GM12878 (cell line): ENCODE data around the gene BAZ2A. TPM values are rescaled to one million over a fixed set of nuclear protein-coding genes. Genes with fewer than 3 reads are reported as not detected.

Experiments used
- ATAC-seq: fragments of 200-7000 bp; cut with Tn5 transposase; 3 replicates; pipeline ENCODE4 v1.9.1; 2020; ENCODE audit warnings: mild to moderate bottlenecking, moderate library complexity
- BruUV-seq: library from RNA; stranded (reverse); fragments of 400-500 nt; replicated peaks from 2 replicates; lab custom pipeline; 2021; lab: Mats Ljungman, UMichigan
- CTCF ChIA-PET: fragments of 300-600 bp; sonication (Branson Sonifier 250); formaldehyde crosslinking; extraction: SDS; loops from one replicate; lab custom pipeline; 2021; ENCODE audit warnings: inconsistent platforms; lab: Yijun Ruan, JAX
- POLR2A ChIA-PET: fragments of 350-600 bp; formaldehyde crosslinking; extraction: SDS; loops from one replicate; lab custom pipeline; 2021; ENCODE audit warnings: inconsistent platforms; lab: Charles Lee
- RAD21 ChIA-PET: fragments of 300-600 bp; sonication (Branson Sonifier 250); formaldehyde crosslinking; loops from one replicate; lab custom pipeline; 2023; ENCODE audit warnings: antibody characterized with exemption; ENCODE audit not compliant: unreplicated experiment; lab: Charles Lee
- SMC1A ChIA-PET: fragments of 300-600 bp; sonication (Branson Sonifier 250); formaldehyde crosslinking; loops from one replicate; lab custom pipeline; 2023; ENCODE audit not compliant: unreplicated experiment, uncharacterized antibody; lab: Charles Lee
- DNase-seq: peaks from one replicate; pipeline ENCODE4 v3.0.0-alpha.2; 2011; ENCODE audit warnings: low read depth, low spot score
- FAIRE-seq: peaks from 3 replicates; lab custom pipeline; 2011; peaks lifted over from hg19 to GRCh38; lab: Jason Lieb, UNC
- H2AFZ ChIP-seq: 2 replicates; pipeline ENCODE4 v1.6.0; 2011; ENCODE audit warnings: low read depth, low read length, control low read depth; ENCODE audit not compliant: control insufficient read depth
- H3K27ac ChIP-seq: 2 replicates; pipeline ENCODE4 v1.5.1; 2011; ENCODE audit warnings: control low read depth; ENCODE audit not compliant: control insufficient read depth, insufficient read depth
- H3K27me3 ChIP-seq, 2 experiments: replicated peaks in 1 of 2; 2 replicates each; pipeline versions ENCODE4 v1.6.0 to v1.6.1; 2011; ENCODE audit warnings: low read length in 1 of 2; ENCODE audit not compliant: control insufficient read depth in 2 of 2, insufficient read depth in 2 of 2
- H3K36me3 ChIP-seq, 2 experiments: 2 replicates each; pipeline ENCODE4 v1.5.1; 2011; ENCODE audit warnings: low read length in 1 of 2; ENCODE audit not compliant: control insufficient read depth in 2 of 2, insufficient read depth in 2 of 2
- H3K4me1 ChIP-seq: 2 replicates; pipeline ENCODE4 v1.6.1; 2011; ENCODE audit warnings: mild to moderate bottlenecking, low read length, moderate library complexity, mixed read lengths; ENCODE audit not compliant: control insufficient read depth, insufficient read depth
- H3K4me2 ChIP-seq: 2 replicates; pipeline ENCODE4 v1.6.0; 2011; ENCODE audit warnings: control low read depth; ENCODE audit not compliant: control insufficient read depth, insufficient read depth
- H3K4me3 ChIP-seq: fragments of 200-600 bp; sonication (generic); 2 replicates; pipeline ENCODE4 v1.5.1; 2016
- H3K79me2 ChIP-seq: 2 replicates; pipeline ENCODE4 v1.6.0; 2011; ENCODE audit warnings: low read length; ENCODE audit not compliant: control insufficient read depth, insufficient read depth
- H3K9ac ChIP-seq: 2 replicates; pipeline ENCODE4 v1.8.0; 2011; ENCODE audit warnings: low read length, control low read depth, mixed read lengths; ENCODE audit not compliant: control insufficient read depth, insufficient read depth
- H3K9me3 ChIP-seq: replicated peaks from 3 replicates; pipeline ENCODE4 v1.5.1; 2011; ENCODE audit warnings: mild to moderate bottlenecking, low read length; ENCODE audit not compliant: control insufficient read depth, insufficient read depth
- H4K20me1 ChIP-seq: 2 replicates; pipeline ENCODE4 v1.6.0; 2011; ENCODE audit not compliant: control insufficient read depth, insufficient read depth
- CREB1 ChIP-seq: IDR thresholded peaks from 2 replicates; pipeline ENCODE4 v1.6.1; 2012; ENCODE audit warnings: low read depth, mild to moderate bottlenecking, inconsistent platforms
- EED ChIP-seq: sonication (generic); IDR thresholded peaks from 2 replicates; pipeline ENCODE4 v1.6.1; 2016; ENCODE audit warnings: antibody characterized with exemption, low read depth
- ESRRA ChIP-seq: IDR thresholded peaks from 2 replicates; pipeline ENCODE4 v1.6.1; 2012; ENCODE audit warnings: mild to moderate bottlenecking, low read length, improper control_type of control experiment
- GATAD2B ChIP-seq: fragments of 450-650 bp; conservative IDR thresholded peaks from 2 replicates; pipeline ENCODE4 v1.6.1; 2017; ENCODE audit warnings: low read depth, mild to moderate bottlenecking, moderate library complexity
- POLR2A ChIP-seq: IDR thresholded peaks from 2 replicates; pipeline ENCODE4 v1.6.1; 2011; ENCODE audit warnings: low read depth, mild to moderate bottlenecking, low read length
- SREBF2 ChIP-seq: IDR thresholded peaks from 2 replicates; pipeline ENCODE4 v1.6.1; 2012; ENCODE audit warnings: mild to moderate bottlenecking, low read length
- TCF7 ChIP-seq: IDR thresholded peaks from 2 replicates; pipeline ENCODE4 v1.6.1; 2014; ENCODE audit warnings: antibody characterized with exemption, borderline replicate concordance
- ZNF217 ChIP-seq: fragments of 450-650 bp; IDR thresholded peaks from 2 replicates; pipeline ENCODE4 v1.6.1; 2017; ENCODE audit warnings: antibody characterized with exemption, mild to moderate bottlenecking
- WGBS: methylation state at CpG from one replicate; pipeline ENCODE4 v1.1.6; 2016; ENCODE audit warnings: low lambda C conversion rate; ENCODE audit not compliant: insufficient replicate concordance, insufficient coverage; ENCODE audit errors: missing lambda C conversion rate; 5-methylcytosine and 5-hydroxymethylcytosine counted together
- in situ Hi-C: fragments of 300-500 bp; cut with MboI; formaldehyde crosslinking; loops from 9 replicates; pipeline ENCODE4 v1.14.3; 2018; ENCODE audit warnings: mixed read lengths
- intact Hi-C: fragments of 100-400 bp; cut with micrococcal nuclease; formaldehyde crosslinking; loops from one replicate; pipeline ENCODE4 v1.14.2; 2022; ENCODE audit not compliant: unreplicated experiment
- polyA plus RNA-seq, 11 experiments: library from polyadenylated mRNA; depleted of rRNA in 4 of 11; unstranded in 6 of 11; stranded (reverse) in 5 of 11; fragments of >200 nt; fragmentation: Nextera tagmentation in 4 of 11; fragmentation: Illumina TruSeq in 1 of 11; extraction: Ambion mirVana in 4 of 11; extraction: Trizol in 1 of 11; gene quantifications; 1 replicate in 1 of 11; 2 replicates in 10 of 11; pipeline versions ENCODE4 v1.2.1 to v1.2.3, GENCODE V29; 2011 to 2016; ENCODE audit warnings: inconsistent platforms in 2 of 11, missing spikeins in 2 of 11, low read depth in 1 of 11
- total RNA-seq, 4 experiments: library from RNA; depleted of rRNA in 3 of 4; stranded (reverse); fragments of >200 nt in 3 of 4; fragmentation: Illumina TruSeq in 1 of 4; extraction: Trizol in 1 of 4; gene quantifications; 2 replicates each; pipeline versions ENCODE4 v1.2.1 to v1.2.3, GENCODE V29; 2013 to 2021
- TF ChIP-seq, protein P1 (sequence below), 3 experiments: IDR thresholded peaks in 2 of 3; conservative IDR thresholded peaks in 1 of 3; 2 replicates each; pipeline ENCODE4 v1.5.1; 2011; ENCODE audit warnings: low read depth in 3 of 3, low read length in 3 of 3, mild to moderate bottlenecking in 3 of 3, control low read depth in 2 of 3, moderate library complexity in 2 of 3, inconsistent platforms in 1 of 3, mixed read lengths in 1 of 3; ENCODE audit not compliant: control insufficient read depth in 2 of 3, insufficient read depth in 1 of 3; ENCODE audit errors: extremely low read depth in 1 of 3
- TF ChIP-seq, protein P2 (sequence below): IDR thresholded peaks from 2 replicates; pipeline ENCODE4 v1.6.1; 2012; ENCODE audit warnings: improper control_type of control experiment, low read depth, low read length; ENCODE audit not compliant: insufficient replicate concordance
- TF ChIP-seq, protein P3 (sequence below): fragments of 450-650 bp; IDR thresholded peaks from 2 replicates; pipeline ENCODE4 v1.6.1; 2016; ENCODE audit warnings: mild to moderate bottlenecking, moderate library complexity, borderline replicate concordance

Gene BAZ2A
- total and polyA plus RNA-seq, 10 of the 15 experiments (the other 5 are each of a cell fraction or from before 2014, with no cell fraction given), result 4.8 to 90.2 (median 29.9) TPM

DNA sequence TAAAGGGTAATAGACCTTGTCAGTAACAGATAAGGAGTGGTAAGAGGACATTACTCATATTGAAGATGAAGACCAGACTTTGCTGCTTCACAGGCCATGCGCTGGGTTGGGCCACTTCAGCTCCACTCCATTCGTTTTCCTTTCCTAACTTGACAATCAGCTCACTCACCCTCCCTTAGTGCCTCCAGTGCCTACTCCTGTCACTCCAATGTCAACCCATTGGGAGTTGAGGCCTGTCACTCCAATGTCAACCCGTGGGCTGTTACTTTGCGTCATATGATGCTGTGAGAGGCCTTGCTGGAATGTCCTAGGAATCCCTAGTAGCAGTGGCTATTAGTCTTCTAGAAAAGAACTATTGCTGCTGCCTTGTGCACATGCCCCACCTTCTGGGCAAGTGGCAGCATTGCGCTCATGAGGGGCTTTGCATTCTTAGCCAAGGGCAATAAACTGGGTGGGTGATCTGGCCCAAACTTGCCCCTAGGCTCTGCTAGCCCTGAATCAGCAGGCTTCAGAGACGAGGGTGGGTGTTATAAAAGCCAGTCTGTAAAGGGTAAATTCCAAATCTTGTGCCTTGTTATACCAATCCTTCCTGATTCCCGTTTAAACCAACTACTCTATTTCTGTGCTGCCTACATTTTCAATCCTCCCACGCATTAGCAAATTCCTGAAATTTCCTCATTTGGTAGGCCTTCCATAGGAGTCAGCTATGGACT lies 36.1 kb downstream of the BAZ2A start:
- no peaks in the 10 kb centered on the region for H3K9me3 ChIP-seq
- H3K9ac ChIP-seq, result no peak overlapping the region
- DNase-seq (no peak), FAIRE-seq (peak; percentile 13), ATAC-seq (peak; percentile 80)
- ChIA-PET RAD21 (interaction anchor here (1.6 to 4.3 kb wide), 2 partner anchors 42 to 80 kb away, joined by 5 to 21 read pairs; no protein-coding TSS in a partner anchor), POLR2A (interaction anchor here (0.5 to 2.3 kb wide), 5 partner anchors 40 to 647 kb away, joined by 3 to 7 read pairs (median 3); no protein-coding TSS in a partner anchor), SMC1A (interaction anchor here (1.0 to 4.4 kb wide), 4 partner anchors 42 to 407 kb away, joined by 3 to 16 read pairs (median 8); no protein-coding TSS in a partner anchor), CTCF (interaction anchor here (0.6 to 6.5 kb wide), 11 partner anchors 11 to 403 kb away, joined by 3 to 50 read pairs (median 4); partner anchors contain the start of genes RBMS2 and STAT2)
- H3K4me1 ChIP-seq, result no peaks in the 10 kb centered on the region; the same call in 1 of the 2 replicates
- BruUV-seq, result no TSS peak
- H3K27me3 ChIP-seq, result no peaks in the 10 kb centered on the region
- no peak overlapping the region for H3K27ac ChIP-seq
- no peak overlapping the region for H3K4me3 ChIP-seq
- in situ Hi-C loops (loop anchor here (5.0 kb wide), 1 partner anchor 72 kb away; the partner anchor contains the start of gene RBMS2), intact Hi-C loops (loop anchor here (1.0 to 10.0 kb wide), 2 partner anchors 81 to 399 kb away; no protein-coding TSS in a partner anchor)
- whole genome bisulfite sequencing, result 39% methylated on average over 8 of the region's 8 CpGs
- no peak overlapping the region for H3K4me2 ChIP-seq
- H3K36me3 ChIP-seq, result peaks cover 8 to 23% of the 10 kb centered on the region in 2 experiments
- no peak overlapping the region for H2AFZ ChIP-seq
- H4K20me1 ChIP-seq, result no peaks in the 10 kb centered on the region
- no peaks in the 10 kb centered on the region for H3K79me2 ChIP-seq
- TF ChIP-seq EED (no peak), POLR2A (0 out of 2 replicates have a peak, but pooled peaks have one; percentile 35), ESRRA (no peak), GATAD2B (0 out of 2 replicates have a peak, but pooled peaks have one; percentile 13), SREBF2 (no peak), CREB1 (no peak), TCF7 (no peak), ZNF217 (no peak)
- TF ChIP-seq, protein P1, sequence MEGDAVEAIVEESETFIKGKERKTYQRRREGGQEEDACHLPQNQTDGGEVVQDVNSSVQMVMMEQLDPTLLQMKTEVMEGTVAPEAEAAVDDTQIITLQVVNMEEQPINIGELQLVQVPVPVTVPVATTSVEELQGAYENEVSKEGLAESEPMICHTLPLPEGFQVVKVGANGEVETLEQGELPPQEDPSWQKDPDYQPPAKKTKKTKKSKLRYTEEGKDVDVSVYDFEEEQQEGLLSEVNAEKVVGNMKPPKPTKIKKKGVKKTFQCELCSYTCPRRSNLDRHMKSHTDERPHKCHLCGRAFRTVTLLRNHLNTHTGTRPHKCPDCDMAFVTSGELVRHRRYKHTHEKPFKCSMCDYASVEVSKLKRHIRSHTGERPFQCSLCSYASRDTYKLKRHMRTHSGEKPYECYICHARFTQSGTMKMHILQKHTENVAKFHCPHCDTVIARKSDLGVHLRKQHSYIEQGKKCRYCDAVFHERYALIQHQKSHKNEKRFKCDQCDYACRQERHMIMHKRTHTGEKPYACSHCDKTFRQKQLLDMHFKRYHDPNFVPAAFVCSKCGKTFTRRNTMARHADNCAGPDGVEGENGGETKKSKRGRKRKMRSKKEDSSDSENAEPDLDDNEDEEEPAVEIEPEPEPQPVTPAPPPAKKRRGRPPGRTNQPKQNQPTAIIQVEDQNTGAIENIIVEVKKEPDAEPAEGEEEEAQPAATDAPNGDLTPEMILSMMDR (IDR thresholded peaks at IDR 0.05 in 2 of 3, conservative IDR thresholded peaks at IDR 0.05 in 1 of 3; ENCODE audit: control insufficient read depth in 2 of 3, extremely low read depth in 1 of 3, insufficient read depth in 1 of 3, low read depth in 3 of 3, low read length in 3 of 3), result peak; percentile 83 to 94 (median 91)
- TF ChIP-seq, protein P2, sequence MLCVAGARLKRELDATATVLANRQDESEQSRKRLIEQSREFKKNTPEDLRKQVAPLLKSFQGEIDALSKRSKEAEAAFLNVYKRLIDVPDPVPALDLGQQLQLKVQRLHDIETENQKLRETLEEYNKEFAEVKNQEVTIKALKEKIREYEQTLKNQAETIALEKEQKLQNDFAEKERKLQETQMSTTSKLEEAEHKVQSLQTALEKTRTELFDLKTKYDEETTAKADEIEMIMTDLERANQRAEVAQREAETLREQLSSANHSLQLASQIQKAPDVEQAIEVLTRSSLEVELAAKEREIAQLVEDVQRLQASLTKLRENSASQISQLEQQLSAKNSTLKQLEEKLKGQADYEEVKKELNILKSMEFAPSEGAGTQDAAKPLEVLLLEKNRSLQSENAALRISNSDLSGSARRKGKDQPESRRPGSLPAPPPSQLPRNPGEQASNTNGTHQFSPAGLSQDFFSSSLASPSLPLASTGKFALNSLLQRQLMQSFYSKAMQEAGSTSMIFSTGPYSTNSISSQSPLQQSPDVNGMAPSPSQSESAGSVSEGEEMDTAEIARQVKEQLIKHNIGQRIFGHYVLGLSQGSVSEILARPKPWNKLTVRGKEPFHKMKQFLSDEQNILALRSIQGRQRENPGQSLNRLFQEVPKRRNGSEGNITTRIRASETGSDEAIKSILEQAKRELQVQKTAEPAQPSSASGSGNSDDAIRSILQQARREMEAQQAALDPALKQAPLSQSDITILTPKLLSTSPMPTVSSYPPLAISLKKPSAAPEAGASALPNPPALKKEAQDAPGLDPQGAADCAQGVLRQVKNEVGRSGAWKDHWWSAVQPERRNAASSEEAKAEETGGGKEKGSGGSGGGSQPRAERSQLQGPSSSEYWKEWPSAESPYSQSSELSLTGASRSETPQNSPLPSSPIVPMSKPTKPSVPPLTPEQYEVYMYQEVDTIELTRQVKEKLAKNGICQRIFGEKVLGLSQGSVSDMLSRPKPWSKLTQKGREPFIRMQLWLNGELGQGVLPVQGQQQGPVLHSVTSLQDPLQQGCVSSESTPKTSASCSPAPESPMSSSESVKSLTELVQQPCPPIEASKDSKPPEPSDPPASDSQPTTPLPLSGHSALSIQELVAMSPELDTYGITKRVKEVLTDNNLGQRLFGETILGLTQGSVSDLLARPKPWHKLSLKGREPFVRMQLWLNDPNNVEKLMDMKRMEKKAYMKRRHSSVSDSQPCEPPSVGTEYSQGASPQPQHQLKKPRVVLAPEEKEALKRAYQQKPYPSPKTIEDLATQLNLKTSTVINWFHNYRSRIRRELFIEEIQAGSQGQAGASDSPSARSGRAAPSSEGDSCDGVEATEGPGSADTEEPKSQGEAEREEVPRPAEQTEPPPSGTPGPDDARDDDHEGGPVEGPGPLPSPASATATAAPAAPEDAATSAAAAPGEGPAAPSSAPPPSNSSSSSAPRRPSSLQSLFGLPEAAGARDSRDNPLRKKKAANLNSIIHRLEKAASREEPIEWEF, result no peak
- TF ChIP-seq, protein P3, sequence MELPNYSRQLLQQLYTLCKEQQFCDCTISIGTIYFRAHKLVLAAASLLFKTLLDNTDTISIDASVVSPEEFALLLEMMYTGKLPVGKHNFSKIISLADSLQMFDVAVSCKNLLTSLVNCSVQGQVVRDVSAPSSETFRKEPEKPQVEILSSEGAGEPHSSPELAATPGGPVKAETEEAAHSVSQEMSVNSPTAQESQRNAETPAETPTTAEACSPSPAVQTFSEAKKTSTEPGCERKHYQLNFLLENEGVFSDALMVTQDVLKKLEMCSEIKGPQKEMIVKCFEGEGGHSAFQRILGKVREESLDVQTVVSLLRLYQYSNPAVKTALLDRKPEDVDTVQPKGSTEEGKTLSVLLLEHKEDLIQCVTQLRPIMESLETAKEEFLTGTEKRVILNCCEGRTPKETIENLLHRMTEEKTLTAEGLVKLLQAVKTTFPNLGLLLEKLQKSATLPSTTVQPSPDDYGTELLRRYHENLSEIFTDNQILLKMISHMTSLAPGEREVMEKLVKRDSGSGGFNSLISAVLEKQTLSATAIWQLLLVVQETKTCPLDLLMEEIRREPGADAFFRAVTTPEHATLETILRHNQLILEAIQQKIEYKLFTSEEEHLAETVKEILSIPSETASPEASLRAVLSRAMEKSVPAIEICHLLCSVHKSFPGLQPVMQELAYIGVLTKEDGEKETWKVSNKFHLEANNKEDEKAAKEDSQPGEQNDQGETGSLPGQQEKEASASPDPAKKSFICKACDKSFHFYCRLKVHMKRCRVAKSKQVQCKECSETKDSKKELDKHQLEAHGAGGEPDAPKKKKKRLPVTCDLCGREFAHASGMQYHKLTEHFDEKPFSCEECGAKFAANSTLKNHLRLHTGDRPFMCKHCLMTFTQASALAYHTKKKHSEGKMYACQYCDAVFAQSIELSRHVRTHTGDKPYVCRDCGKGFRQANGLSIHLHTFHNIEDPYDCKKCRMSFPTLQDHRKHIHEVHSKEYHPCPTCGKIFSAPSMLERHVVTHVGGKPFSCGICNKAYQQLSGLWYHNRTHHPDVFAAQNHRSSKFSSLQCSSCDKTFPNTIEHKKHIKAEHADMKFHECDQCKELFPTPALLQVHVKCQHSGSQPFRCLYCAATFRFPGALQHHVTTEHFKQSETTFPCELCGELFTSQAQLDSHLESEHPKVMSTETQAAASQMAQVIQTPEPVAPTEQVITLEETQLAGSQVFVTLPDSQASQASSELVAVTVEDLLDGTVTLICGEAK, result no peak
